ENCODE data around the gene CT47C1. TPM values are rescaled to one million over a fixed set of nuclear protein-coding genes. Genes with fewer than 3 reads are reported as not detected.

CT47C1 gene
- total and polyA plus RNA-seq, 4 donors = not detected

DNA sequence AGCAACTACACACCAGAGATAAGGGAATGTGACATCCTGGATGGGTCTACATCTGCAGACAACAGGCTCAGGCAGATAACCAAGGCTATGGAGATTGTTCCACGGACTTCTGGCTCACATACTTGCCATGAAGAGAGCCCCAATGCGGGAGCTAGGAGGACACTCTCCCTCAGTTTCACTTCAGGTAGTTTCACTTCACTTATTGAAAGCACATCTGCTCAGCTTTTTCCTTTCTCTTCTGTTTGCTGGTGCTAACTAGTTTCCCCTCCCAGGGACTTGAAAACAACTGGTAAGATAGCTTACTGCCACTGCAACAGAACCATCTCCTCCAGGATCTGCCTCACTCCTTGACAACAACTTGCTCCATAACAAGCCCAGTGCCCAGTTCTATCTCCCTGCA is 1.4 kb upstream of the CT47C1 start:
- H3K36me3 ChIP-seq (ENCODE audit: control insufficient read depth in 4 of 4, insufficient read depth in 4 of 4, low read length in 4 of 4) = no peaks in the 10 kb centered on the region
- ATAC-seq (ENCODE audit: insufficient read depth, low FRiP score) (no peak), DNase-seq (no peak)
- no peak overlapping the region for H3K9ac ChIP-seq (ENCODE audit: insufficient read depth in 1 of 2, low read length in 2 of 2)
- no peak overlapping the region for H3K4me3 ChIP-seq
- TF ChIP-seq, protein P1, sequence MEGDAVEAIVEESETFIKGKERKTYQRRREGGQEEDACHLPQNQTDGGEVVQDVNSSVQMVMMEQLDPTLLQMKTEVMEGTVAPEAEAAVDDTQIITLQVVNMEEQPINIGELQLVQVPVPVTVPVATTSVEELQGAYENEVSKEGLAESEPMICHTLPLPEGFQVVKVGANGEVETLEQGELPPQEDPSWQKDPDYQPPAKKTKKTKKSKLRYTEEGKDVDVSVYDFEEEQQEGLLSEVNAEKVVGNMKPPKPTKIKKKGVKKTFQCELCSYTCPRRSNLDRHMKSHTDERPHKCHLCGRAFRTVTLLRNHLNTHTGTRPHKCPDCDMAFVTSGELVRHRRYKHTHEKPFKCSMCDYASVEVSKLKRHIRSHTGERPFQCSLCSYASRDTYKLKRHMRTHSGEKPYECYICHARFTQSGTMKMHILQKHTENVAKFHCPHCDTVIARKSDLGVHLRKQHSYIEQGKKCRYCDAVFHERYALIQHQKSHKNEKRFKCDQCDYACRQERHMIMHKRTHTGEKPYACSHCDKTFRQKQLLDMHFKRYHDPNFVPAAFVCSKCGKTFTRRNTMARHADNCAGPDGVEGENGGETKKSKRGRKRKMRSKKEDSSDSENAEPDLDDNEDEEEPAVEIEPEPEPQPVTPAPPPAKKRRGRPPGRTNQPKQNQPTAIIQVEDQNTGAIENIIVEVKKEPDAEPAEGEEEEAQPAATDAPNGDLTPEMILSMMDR (IDR thresholded peaks at IDR 0.05; ENCODE audit: control extremely low read depth, extremely low read depth) = no peak
- WGBS, 2 donors = 58 to 86% methylated on average over 2 of the region's 2 CpGs
- H3K4me1 ChIP-seq (ENCODE audit: control insufficient read depth in 5 of 5, insufficient read depth in 5 of 5, low read length in 5 of 5) = no peaks in the 10 kb centered on the region
- H3K9me3 ChIP-seq (ENCODE audit: control insufficient read depth in 4 of 4, insufficient read depth in 3 of 4, low read length in 3 of 4) = peaks cover 0 to 6% (median 0%) of the 10 kb centered on the region in 4 donors
- no peaks in the 10 kb centered on the region for H3K27me3 ChIP-seq (ENCODE audit: control insufficient read depth in 3 of 3, insufficient read depth in 3 of 3, low read length in 2 of 3)
- no peak overlapping the region for H3K27ac ChIP-seq (ENCODE audit: low read depth in 1 of 2, low read length in 1 of 2)

DNA sequence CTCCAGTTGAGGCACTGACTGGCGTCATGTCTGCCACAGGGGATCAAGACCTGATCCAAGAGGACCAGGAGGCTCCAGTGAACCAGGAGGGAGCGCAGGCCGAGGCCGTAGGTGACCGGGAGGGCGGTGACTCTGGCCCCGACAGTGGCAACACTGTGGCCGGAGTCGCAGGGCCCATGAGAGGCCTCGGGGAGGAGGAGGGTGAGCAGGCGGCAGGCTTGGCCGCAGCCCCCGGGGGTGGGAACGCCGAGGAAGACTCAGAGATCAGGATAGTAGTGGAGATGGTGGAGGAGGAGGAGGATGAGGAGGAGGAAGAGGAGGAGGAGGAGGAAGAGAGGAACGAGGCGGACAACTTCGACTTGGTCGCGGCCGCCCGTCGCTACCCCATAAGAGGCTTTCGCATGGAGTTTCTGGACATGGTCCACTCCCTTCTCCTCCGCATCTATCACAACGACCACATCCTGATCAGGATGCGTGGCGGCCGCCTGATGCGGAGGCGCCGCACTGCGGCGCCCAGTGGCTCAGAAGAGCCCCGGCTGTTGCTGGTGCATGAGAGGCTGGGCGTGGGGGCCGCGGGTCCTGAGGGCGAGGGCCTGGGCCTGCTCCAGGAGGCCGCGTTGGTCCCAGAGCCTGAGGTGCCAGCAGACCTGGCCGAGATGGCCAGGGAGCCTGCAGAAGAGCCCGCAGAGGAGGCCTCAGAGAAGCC is 560 bp downstream of the CT47C1 start:
- no peak for DNase-seq
- TF ChIP-seq, protein P1 (IDR thresholded peaks at IDR 0.05; ENCODE audit: control extremely low read depth, extremely low read depth) = no peak
- Histone ChIP-seq H3K4me3 (no peak overlapping the region), H3K36me3 (ENCODE audit: control insufficient read depth in 4 of 4, insufficient read depth in 4 of 4, low read length in 4 of 4) (no peaks in the 10 kb centered on the region), H3K27me3 (ENCODE audit: control insufficient read depth in 3 of 3, insufficient read depth in 3 of 3, low read length in 2 of 3) (no peaks in the 10 kb centered on the region), H3K9me3 (ENCODE audit: control insufficient read depth in 4 of 4, insufficient read depth in 3 of 4, low read length in 3 of 4) (peaks cover 0 to 6% (median 0%) of the 10 kb centered on the region in 4 donors), H3K9ac (ENCODE audit: insufficient read depth in 1 of 2, low read length in 2 of 2) (no peak overlapping the region), H3K27ac (ENCODE audit: low read depth in 1 of 2, low read length in 1 of 2) (no peak overlapping the region), H3K4me1 (ENCODE audit: control insufficient read depth in 5 of 5, insufficient read depth in 5 of 5, low read length in 5 of 5) (no peaks in the 10 kb centered on the region)
- ATAC-seq (ENCODE audit: insufficient read depth, low FRiP score) = no peak
- 94 to 97% methylated on average over 34 to 43 of the region's 43 CpGs for WGBS, 2 donors

DNA sequence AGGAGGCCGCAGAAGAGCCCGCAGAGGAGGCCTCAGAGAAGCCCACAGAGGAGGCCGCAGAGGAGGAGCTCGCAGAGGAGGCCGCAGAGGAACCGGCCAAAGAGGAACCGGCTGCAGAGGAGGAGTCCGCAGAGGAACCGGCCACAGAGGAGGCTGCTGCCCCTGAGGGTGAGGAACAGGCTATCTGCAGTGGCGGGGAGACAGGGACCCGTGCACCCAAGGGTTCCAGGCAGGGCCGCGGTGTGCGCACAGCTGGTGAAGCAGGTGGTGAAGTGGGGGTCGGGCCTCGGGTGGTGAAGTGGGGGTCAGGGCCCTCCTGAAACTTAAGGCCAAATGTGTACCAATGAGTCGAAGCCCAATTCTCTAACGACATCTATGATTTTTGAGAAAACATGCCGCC is 1.1 kb downstream of the CT47C1 start:
- no peaks in the 10 kb centered on the region for H3K27me3 ChIP-seq (ENCODE audit: control insufficient read depth in 3 of 3, insufficient read depth in 3 of 3, low read length in 2 of 3)
- H3K4me3 ChIP-seq = no peak overlapping the region
- no peaks in the 10 kb centered on the region for H3K4me1 ChIP-seq (ENCODE audit: control insufficient read depth in 5 of 5, insufficient read depth in 5 of 5, low read length in 5 of 5)
- DNase-seq = no peak
- H3K27ac ChIP-seq (ENCODE audit: low read depth in 1 of 2, low read length in 1 of 2) = no peak overlapping the region
- H3K9ac ChIP-seq (ENCODE audit: insufficient read depth in 1 of 2, low read length in 2 of 2) = no peak overlapping the region
- 88 to 97% methylated on average over 10 to 19 of the region's 19 CpGs for WGBS, 2 donors
- H3K36me3 ChIP-seq (ENCODE audit: control insufficient read depth in 4 of 4, insufficient read depth in 4 of 4, low read length in 4 of 4) = no peaks in the 10 kb centered on the region
- no peak for ATAC-seq (ENCODE audit: insufficient read depth, low FRiP score)
- TF ChIP-seq, protein P1 (IDR thresholded peaks at IDR 0.05; ENCODE audit: control extremely low read depth, extremely low read depth) = no peak
- H3K9me3 ChIP-seq (ENCODE audit: control insufficient read depth in 4 of 4, insufficient read depth in 3 of 4, low read length in 3 of 4) = peaks cover 0 to 6% (median 0%) of the 10 kb centered on the region in 4 donors
